GM19438 (cell line): ENCODE measurements around the gene TNNT2.
A peak's percentile ranks its signal among the peaks of the same experiment; 100 is the strongest.

Experiments
- ATAC-seq: cut with Tn5 transposase; IDR thresholded peaks from one replicate; pipeline ENCODE4 v1.9.1; 2021; ENCODE audit warnings: low read depth; ENCODE audit not compliant: unreplicated experiment

Gene TNNT2

DNA sequence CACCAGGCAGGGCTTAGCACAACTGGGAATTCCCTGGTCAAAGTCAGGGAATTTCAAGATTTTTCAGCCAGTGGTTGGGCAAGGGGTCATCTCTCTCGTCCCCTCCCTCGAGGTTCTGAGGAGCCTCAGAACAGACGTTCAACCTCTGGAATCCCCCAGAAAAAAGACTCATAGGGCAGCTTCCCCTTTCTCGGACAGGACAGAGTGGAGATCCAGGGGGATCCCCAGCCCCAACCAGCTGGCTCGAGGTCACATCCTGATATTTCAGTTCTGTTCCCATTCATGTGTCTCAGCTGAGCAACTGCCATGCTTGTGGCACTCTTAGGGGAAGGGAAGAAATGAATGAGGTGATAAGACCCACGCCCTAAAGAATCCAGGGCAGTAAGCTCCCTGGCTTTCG, 26.6 kb upstream of the TNNT2 start:
- no peak for ATAC-seq

DNA sequence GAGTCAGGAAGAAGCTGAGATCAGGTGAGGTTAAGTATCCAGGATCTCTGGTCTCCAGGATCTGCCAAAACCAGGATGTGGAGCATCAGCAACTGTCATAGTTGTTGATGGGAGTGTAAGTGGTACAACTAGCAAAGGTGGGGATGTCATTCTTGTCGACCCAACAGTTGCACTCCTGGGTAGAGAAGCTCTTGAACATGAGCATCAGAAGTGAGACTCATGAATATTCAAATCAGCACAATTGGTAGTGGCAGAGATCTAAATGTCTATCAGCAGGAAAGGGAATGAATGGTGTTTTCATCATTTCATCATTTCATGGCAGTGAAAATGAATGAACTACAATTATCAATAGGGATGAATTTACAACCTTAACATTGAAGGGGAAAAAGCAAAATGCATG, 25.9 kb upstream of the TNNT2 start:
- ATAC-seq = no peak

- ATAC-seq = no peak
Observed at GRCh38 chr1:201401700-201402099, 24.2 kb upstream of the TNNT2 start.

DNA sequence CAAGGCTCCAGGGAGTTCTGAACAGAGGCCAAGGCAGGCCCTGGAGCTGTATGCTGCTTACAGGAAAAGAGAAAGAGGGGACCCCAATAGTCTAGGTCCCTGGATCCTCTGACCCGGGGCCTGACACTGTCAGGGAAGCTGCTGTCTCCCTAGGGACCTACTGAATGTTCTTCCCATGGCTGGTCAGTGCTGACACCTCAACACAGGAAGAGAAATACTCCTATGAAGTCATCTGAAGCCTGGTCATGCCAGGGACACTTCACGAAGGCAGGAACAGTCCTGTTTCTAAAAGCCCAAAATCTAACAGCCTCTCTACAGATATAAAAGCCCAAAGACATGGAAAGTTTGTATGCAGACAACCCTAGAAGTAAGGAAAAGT, 23.4 kb upstream of the TNNT2 start:
- ATAC-seq = no peak

- ATAC-seq = no peak
Observed at GRCh38 chr1:201400212-201400851, 22.9 kb upstream of the TNNT2 start.

DNA sequence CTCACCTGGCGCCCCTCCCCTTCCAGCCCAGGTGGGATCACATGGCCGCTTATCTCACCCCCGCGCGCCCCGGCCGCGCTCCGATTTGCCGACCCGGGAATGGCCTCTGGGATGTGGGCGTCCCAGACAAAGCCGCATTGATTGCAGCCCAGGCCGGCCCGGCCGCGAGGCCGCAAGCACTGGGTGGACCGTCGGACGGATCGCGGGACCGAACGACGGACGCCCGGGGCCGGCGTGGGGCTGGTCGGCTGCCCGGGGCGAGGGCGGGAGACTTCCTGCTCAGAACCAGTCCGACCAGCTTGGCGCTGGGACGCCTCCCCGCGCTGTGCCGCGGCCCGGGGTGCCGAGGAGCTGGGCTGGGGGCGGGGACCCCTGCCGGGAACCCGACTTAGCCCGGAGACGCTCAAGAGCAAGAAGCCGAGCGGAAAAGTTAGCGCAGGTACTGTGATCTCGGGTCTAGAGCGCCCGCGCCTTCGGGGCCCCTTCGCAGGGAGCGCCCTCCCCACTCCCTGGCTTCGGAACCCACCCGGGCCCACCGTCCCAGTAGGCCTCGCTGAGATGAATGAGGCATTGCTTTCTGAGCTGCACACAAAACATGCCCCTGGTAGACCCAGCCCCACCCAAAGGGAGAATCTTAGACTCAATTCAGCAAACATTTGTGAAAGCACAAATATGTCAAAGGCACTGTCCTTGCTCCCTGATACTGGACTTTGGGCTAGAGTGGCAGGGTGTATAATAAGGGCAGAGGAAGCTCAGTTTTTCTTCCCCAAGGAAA, 22.1 kb upstream of the TNNT2 start:
- no peak for ATAC-seq

DNA sequence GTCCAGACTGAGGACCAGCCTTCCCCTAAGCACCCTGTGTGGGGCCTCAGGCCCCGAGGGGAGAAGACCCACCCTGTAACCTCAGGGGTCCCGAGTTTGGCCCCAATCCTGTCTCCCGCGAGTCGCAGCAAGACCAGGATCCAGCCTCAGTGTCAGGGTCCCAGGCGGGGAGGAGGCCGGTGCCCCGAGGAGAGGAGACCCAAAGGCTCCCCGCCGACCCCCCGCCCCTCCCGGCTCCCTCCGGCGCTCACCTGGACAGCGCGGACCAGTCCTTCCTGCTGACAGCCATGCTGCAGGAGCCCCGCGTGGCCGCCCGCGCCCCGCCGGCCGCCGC, 21.5 kb upstream of the TNNT2 start, which contains the start of gene LAD1:
Gene LAD1 (minus strand): TSS at position 307 of the 334 bp plus-strand sequence. CDS start 18 bp downstream, at position 289.
- ATAC-seq = no peak

DNA sequence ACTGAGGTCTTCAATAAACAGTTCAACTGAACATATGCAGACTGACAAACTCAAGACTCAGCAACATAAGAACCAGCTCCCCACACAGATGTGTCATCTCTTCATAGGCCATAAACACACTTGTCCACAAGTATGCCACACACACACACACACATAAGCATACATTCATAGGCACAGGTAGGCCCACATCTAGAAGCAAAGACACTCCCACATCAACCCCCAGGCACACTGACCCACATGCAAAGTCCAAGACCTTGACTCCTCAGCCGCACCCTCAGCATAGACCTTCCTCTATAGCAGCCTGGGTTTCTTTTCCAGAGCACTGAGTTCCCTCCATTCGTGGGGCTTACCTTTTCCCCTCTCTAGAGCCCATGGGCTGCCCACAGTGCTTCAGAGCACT, 20.2 kb upstream of the TNNT2 start:
- no peak for ATAC-seq

GRCh38 chr1:201396861-201397464, 19.5 kb upstream of the TNNT2 start:
- ATAC-seq = no peak

- ATAC-seq = no peak
Observed at GRCh38 chr1:201395936-201396335, 18.5 kb upstream of the TNNT2 start.

- ATAC-seq = no peak
Observed at GRCh38 chr1:201394591-201394990, 17.1 kb upstream of the TNNT2 start.

- ATAC-seq = no peak
Observed at GRCh38 chr1:201393076-201393475, 15.6 kb upstream of the TNNT2 start.

- ATAC-seq = no peak
Observed at GRCh38 chr1:201391651-201392511, 14.4 kb upstream of the TNNT2 start.

DNA sequence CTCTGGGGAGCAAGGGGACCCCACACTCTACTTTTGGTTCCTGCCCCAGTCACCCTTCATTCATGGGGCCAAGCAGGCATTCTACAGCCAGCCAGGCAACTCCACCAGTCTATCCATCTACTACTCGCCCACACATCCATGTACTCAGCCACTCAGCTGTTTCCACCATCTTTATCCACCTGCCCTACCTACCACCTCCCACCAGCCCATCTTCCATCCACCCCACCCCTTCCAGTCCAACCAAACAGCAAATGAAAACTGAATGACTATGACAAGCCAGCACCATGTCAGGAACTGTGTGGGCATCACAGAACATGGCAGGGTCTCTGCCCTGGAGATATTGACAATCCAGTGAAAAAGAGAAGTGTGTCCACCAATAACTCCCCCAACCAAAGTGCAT, 13.7 kb upstream of the TNNT2 start:
- no peak for ATAC-seq

DNA sequence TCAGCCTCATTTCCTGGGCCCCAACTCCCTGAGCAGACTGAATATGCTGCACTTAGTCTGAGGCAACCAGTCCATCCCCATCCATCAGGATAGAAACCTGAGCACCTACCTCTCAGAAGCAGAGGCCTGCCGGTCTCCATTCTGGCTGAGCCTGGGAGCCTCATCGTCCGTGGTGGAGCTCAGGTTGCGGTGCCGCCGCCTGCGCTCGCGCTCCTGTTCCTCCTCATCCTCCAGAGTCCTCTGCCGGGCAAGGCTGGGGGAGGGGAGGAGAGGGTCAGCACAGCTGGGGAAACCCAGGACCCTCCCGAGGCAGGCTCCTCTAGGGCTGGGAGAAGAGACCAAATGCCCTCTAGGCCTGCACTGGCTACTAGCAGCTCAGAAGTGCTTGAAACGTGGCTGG, 11.6 kb upstream of the TNNT2 start:
- ATAC-seq = no peak

DNA sequence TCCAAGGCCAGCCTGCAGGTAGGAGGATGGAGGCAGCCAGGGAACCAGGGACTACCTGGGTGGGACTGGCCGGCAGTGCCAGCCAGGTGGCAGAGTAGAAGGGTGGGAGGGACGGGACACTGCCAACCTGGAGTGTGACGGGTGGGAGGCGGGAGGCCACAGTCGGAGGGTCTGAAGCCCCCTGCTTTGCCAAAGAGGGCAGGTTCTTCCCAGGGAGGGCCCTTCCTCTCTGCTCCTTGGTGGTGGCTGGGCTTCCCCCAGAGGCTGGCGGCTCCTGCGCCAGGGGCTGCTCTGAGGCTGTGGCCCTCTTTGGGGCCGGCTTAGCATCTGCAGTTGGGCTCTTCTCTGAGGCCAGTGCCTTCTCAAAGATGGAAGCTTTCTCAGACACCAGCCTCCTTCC, 8.7 kb upstream of the TNNT2 start:
- no peak for ATAC-seq

GRCh38 chr1:201385299-201385891, 7.9 kb upstream of the TNNT2 start:
- ATAC-seq = peak; percentile 88

GRCh38 chr1:201384406-201384782, 6.9 kb upstream of the TNNT2 start:
- ATAC-seq = no peak

- ATAC-seq = no peak
Observed at GRCh38 chr1:201383647-201384405, 6.3 kb upstream of the TNNT2 start.

- ATAC-seq = no peak
Observed at GRCh38 chr1:201381130-201381529, 3.6 kb upstream of the TNNT2 start.
